Endothelial cell of umbilical vein (primary cell): ENCODE results near the gene GALNT10.

Experiments
- EZH2 ChIP-seq: IDR thresholded peaks from 2 replicates; pipeline ENCODE4 v1.6.1; 2012; ENCODE audit warnings: borderline replicate concordance, low read depth, mild to moderate bottlenecking, moderate library complexity, low read length, inconsistent platforms; ENCODE audit not compliant: severe bottlenecking
- FOS ChIP-seq: IDR thresholded peaks from 2 replicates; pipeline ENCODE4 v1.6.1; 2011; ENCODE audit warnings: mild to moderate bottlenecking, low read length, moderate library complexity, borderline replicate concordance; ENCODE audit not compliant: insufficient read depth
- JUN ChIP-seq: IDR thresholded peaks from 2 replicates; pipeline ENCODE4 v1.6.1; 2011; ENCODE audit warnings: borderline replicate concordance, low read depth; ENCODE audit not compliant: insufficient read length, insufficient read depth
- MYC ChIP-seq: IDR thresholded peaks from one replicate; pipeline ENCODE4 v1.6.1; 2011; ENCODE audit warnings: mild to moderate bottlenecking, low read depth, low read length
- POLR2A ChIP-seq: IDR thresholded peaks from 2 replicates; pipeline ENCODE4 v1.6.1; 2012; ENCODE audit warnings: low read depth, mild to moderate bottlenecking, control low read depth, low read length
- POLR2AphosphoS5 ChIP-seq: IDR thresholded peaks from 2 replicates; pipeline ENCODE4 v1.6.1; 2012; ENCODE audit warnings: low read depth, mild to moderate bottlenecking, control low read depth, low read length, moderate library complexity; ENCODE audit not compliant: insufficient read depth
- TF ChIP-seq, protein P1 (sequence below), 2 donors: IDR thresholded peaks; 1 replicate in 1 of 2; 2 replicates in 1 of 2; pipeline ENCODE4 v1.5.1; 2011; ENCODE audit warnings: low read length in 2 of 2, mild to moderate bottlenecking in 2 of 2, moderate library complexity in 2 of 2, control low read depth in 1 of 2, inconsistent platforms in 1 of 2, low read depth in 1 of 2; ENCODE audit not compliant: insufficient read depth in 1 of 2; ENCODE audit errors: extremely low read depth in 1 of 2
- TF ChIP-seq, protein P2 (sequence below): IDR thresholded peaks from 2 replicates; pipeline ENCODE4 v1.6.1; 2011; ENCODE audit not compliant: insufficient read depth, insufficient read length

DNA sequence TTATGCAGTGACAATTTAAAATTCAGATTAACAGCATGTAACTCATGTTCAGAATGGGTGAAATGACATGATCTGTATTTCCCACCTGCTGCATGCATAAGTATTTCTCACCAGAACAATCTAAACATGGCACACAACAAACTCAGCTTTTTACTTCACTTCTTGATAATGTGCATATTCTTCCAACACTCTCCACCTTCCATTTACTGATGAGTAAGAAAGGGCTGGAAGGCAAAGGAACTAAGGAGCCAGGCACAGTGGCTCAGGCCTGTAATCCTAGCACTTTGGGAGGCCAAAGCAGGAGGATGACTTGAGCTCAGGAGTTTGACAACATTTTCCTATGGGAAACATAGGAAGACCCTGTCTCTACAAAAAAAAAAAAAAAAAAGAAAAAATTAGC, 219.5 kb downstream of the GALNT10 start:
- TF ChIP-seq POLR2AphosphoS5 (no peak), POLR2A (no peak), EZH2 (no peak), MYC (no peak), JUN (no peak), FOS (no peak)
- TF ChIP-seq, protein P1, sequence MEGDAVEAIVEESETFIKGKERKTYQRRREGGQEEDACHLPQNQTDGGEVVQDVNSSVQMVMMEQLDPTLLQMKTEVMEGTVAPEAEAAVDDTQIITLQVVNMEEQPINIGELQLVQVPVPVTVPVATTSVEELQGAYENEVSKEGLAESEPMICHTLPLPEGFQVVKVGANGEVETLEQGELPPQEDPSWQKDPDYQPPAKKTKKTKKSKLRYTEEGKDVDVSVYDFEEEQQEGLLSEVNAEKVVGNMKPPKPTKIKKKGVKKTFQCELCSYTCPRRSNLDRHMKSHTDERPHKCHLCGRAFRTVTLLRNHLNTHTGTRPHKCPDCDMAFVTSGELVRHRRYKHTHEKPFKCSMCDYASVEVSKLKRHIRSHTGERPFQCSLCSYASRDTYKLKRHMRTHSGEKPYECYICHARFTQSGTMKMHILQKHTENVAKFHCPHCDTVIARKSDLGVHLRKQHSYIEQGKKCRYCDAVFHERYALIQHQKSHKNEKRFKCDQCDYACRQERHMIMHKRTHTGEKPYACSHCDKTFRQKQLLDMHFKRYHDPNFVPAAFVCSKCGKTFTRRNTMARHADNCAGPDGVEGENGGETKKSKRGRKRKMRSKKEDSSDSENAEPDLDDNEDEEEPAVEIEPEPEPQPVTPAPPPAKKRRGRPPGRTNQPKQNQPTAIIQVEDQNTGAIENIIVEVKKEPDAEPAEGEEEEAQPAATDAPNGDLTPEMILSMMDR (IDR thresholded peaks at IDR 0.05; ENCODE audit: extremely low read depth in 1 of 2, insufficient read depth in 1 of 2, low read depth in 1 of 2, low read length in 2 of 2), result no peak
- TF ChIP-seq, protein P2, sequence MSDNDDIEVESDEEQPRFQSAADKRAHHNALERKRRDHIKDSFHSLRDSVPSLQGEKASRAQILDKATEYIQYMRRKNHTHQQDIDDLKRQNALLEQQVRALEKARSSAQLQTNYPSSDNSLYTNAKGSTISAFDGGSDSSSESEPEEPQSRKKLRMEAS, result no peak
